ENCODE results near the gene NDUFS6.

NDUFS6 gene

GRCh38 chr5:1799602-1800471, 1.4 kb upstream of the NDUFS6 start, which contains the start of gene MRPL36:
Gene MRPL36 (minus strand): TSS chr5:1799837. CDS start chr5:1798935, 902 bp downstream.
- Histone ChIP-seq H3K9me3 (ENCODE audit: control insufficient read depth, insufficient read depth, low read length) (no peaks in the 10 kb centered on the region), H3K27ac (ENCODE audit: low read depth, low read length) (peak within 1 kb of the TSS; percentile 80), H3K79me2 (ENCODE audit: control insufficient read depth, low read length) (peaks cover 98% of the 10 kb centered on the region)

GRCh38 chr5:1800472-1801221, 560 bp upstream of the NDUFS6 start:
- peak overlapping the region; percentile 80 for H3K27ac ChIP-seq (ENCODE audit: low read depth, low read length)
- no peaks in the 10 kb centered on the region for H3K9me2 ChIP-seq (replicated peaks; ENCODE audit: control insufficient read depth, low read length)
- no peaks in the 10 kb centered on the region for H3K9me3 ChIP-seq (ENCODE audit: control insufficient read depth, insufficient read depth, low read length)
- peaks cover 8% of the 10 kb centered on the region for H3F3A ChIP-seq (ENCODE audit: control insufficient read depth, insufficient read depth)
- peaks cover 82% of the 10 kb centered on the region for H3K36me3 ChIP-seq (ENCODE audit: control insufficient read depth, low read length)
- H3K4me1 ChIP-seq (ENCODE audit: control insufficient read depth, low read length) = peaks cover 40% of the 10 kb centered on the region
- peak overlapping the region; percentile 84 for H3K4me2 ChIP-seq (ENCODE audit: low read length)
- H3K4me3 ChIP-seq (ENCODE audit: low read length) = peak overlapping the region; percentile 93
- H4K20me1 ChIP-seq (ENCODE audit: control insufficient read depth, insufficient read depth, low read depth, low read length) = no peaks in the 10 kb centered on the region; the same call in 1 of the 2 replicates
- H3K79me2 ChIP-seq (ENCODE audit: control insufficient read depth, low read length) = peaks cover 98% of the 10 kb centered on the region
- TF ChIP-seq EZH2phosphoT487 (IDR thresholded peaks at IDR 0.05; ENCODE audit: borderline replicate concordance, low read length) (no peak), CTCF (IDR thresholded peaks at IDR 0.05; ENCODE audit: low read depth, low read length, poor library complexity, severe bottlenecking) (no peak)
- no peaks in the 10 kb centered on the region for H3K27me3 ChIP-seq (ENCODE audit: control insufficient read depth, low read length)

More at GRCh38 chr5:1799602-1800471, 1.4 kb upstream of the NDUFS6 start, which contains the start of gene MRPL36:
- Histone ChIP-seq H3K4me3 (ENCODE audit: low read length) (peak within 1 kb of the TSS; percentile 93), H3F3A (ENCODE audit: control insufficient read depth, insufficient read depth) (peaks cover 12% of the 10 kb centered on the region), H3K9me2 (replicated peaks; ENCODE audit: control insufficient read depth, low read length) (no peaks in the 10 kb centered on the region), H3K4me2 (ENCODE audit: low read length) (peak within 1 kb of the TSS; percentile 84), H4K20me1 (ENCODE audit: control insufficient read depth, insufficient read depth, low read depth, low read length) (no peaks in the 10 kb centered on the region; the same call in 1 of the 2 replicates), H3K36me3 (ENCODE audit: control insufficient read depth, low read length) (peaks cover 82% of the 10 kb centered on the region), H3K27me3 (ENCODE audit: control insufficient read depth, low read length) (no peaks in the 10 kb centered on the region), H3K4me1 (ENCODE audit: control insufficient read depth, low read length) (peaks cover 47% of the 10 kb centered on the region)
- TF ChIP-seq EZH2phosphoT487 (IDR thresholded peaks at IDR 0.05; ENCODE audit: borderline replicate concordance, low read length) (no peak), CTCF (IDR thresholded peaks at IDR 0.05; ENCODE audit: low read depth, low read length, poor library complexity, severe bottlenecking) (no peak)

GRCh38 chr5:1801967-1802295, 724 bp downstream of the NDUFS6 start:
- peak overlapping the region; percentile 93 for H3K4me3 ChIP-seq (ENCODE audit: low read length)
- H4K20me1 ChIP-seq (ENCODE audit: control insufficient read depth, insufficient read depth, low read depth, low read length) = no peaks in the 10 kb centered on the region; the same call in 1 of the 2 replicates
- H3K9me2 ChIP-seq (replicated peaks; ENCODE audit: control insufficient read depth, low read length) = no peaks in the 10 kb centered on the region
- H3K79me2 ChIP-seq (ENCODE audit: control insufficient read depth, low read length) = peaks cover 98% of the 10 kb centered on the region
- H3K27me3 ChIP-seq (ENCODE audit: control insufficient read depth, low read length) = no peaks in the 10 kb centered on the region
- peaks cover 8% of the 10 kb centered on the region for H3F3A ChIP-seq (ENCODE audit: control insufficient read depth, insufficient read depth)
- no peaks in the 10 kb centered on the region for H3K9me3 ChIP-seq (ENCODE audit: control insufficient read depth, insufficient read depth, low read length)
- peaks cover 30% of the 10 kb centered on the region for H3K4me1 ChIP-seq (ENCODE audit: control insufficient read depth, low read length)
- peak overlapping the region; percentile 80 for H3K27ac ChIP-seq (ENCODE audit: low read depth, low read length)
- no peak for TF ChIP-seq EZH2phosphoT487 (IDR thresholded peaks at IDR 0.05; ENCODE audit: borderline replicate concordance, low read length)
- TF ChIP-seq CTCF (IDR thresholded peaks at IDR 0.05; ENCODE audit: low read depth, low read length, poor library complexity, severe bottlenecking) = no peak
- peaks cover 82% of the 10 kb centered on the region for H3K36me3 ChIP-seq (ENCODE audit: control insufficient read depth, low read length)
- H3K4me2 ChIP-seq (ENCODE audit: low read length) = peak overlapping the region; percentile 84

Measured in DOHH2 (cell line).